Measurements from ENCODE around the gene SELENBP1. TPM values are rescaled to one million over a fixed set of nuclear protein-coding genes. Genes with fewer than 3 reads are reported as not detected.

Gene SELENBP1
- total and polyA plus RNA-seq, 7 donors: 12.7 to 89.2 (median 41.2) TPM

DNA sequence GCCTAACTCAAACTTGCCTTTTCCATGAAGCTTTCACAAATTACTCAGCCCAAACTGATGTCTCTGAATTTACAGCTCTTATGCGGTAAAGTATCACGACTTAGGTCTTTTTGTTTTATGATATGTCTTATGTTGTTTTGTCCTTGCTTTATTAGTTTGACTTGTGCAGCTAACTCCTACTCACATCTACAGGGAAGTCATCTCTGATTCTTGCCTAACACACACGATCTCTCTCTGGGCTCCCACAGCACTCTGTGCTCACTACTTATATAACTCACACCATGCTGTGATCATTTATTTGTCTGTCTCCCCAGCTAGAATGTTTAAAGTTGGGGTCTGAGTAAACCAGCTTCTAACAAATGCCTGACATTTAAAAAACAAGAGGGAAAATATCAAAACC is 35.9 kb downstream of the SELENBP1 start:
- ATAC-seq (no peak), DNase-seq (no peak)
- Histone ChIP-seq H3K27ac (no peak overlapping the region), H3K9me3 (no peaks in the 10 kb centered on the region), H3K27me3 (ENCODE audit: insufficient read depth in 3 of 3, low read length in 2 of 3) (no peaks in the 10 kb centered on the region), H3K4me3 (no peak overlapping the region), H3K36me3 (ENCODE audit: insufficient read depth in 1 of 2, low read depth in 1 of 2) (peaks cover 0 to 2% of the 10 kb centered on the region in 2 donors), H3K4me1 (no peaks in the 10 kb centered on the region)
- 90 to 95% (median 91%) methylated on average over 3 of the region's 3 CpGs for WGBS, 3 donors
- intact Hi-C loops (cut with DNase I): no loop called here
- no peak for TF ChIP-seq CTCF (IDR thresholded peaks at IDR 0.05)

- 84 to 90% (median 88%) methylated on average over 5 of the region's 5 CpGs for WGBS, 3 donors
- Histone ChIP-seq H3K36me3 (ENCODE audit: insufficient read depth in 1 of 2, low read depth in 1 of 2) (no peaks in the 10 kb centered on the region), H3K4me1 (no peaks in the 10 kb centered on the region), H3K9me3 (no peaks in the 10 kb centered on the region), H3K27ac (no peak overlapping the region), H3K27me3 (ENCODE audit: insufficient read depth in 3 of 3, low read length in 2 of 3) (no peaks in the 10 kb centered on the region), H3K4me3 (no peak overlapping the region)
- DNase-seq (no peak), ATAC-seq (no peak)
- no peak for TF ChIP-seq CTCF (IDR thresholded peaks at IDR 0.05)
- intact Hi-C loops (cut with DNase I): no loop called here
Measured at GRCh38 chr1:151334822-151335221, 37.7 kb downstream of the SELENBP1 start.

GRCh38 chr1:151327903-151328674 is 44.4 kb downstream of the SELENBP1 start:
- no peak for TF ChIP-seq CTCF (IDR thresholded peaks at IDR 0.05)
- ATAC-seq: peak; percentile 9 to 28 (median 17)
- Histone ChIP-seq H3K36me3 (ENCODE audit: insufficient read depth in 1 of 2, low read depth in 1 of 2) (peaks cover 6 to 28% of the 10 kb centered on the region in 2 donors), H3K9me3 (no peaks in the 10 kb centered on the region), H3K27me3 (ENCODE audit: insufficient read depth in 3 of 3, low read length in 2 of 3) (no peaks in the 10 kb centered on the region), H3K27ac (peak overlapping the region; percentile 96), H3K4me1 (peaks cover 25% of the 10 kb centered on the region), H3K4me3 (peak overlapping the region; percentile 92)
- 16 to 18% (median 17%) methylated on average over 34 of the region's 34 CpGs for WGBS, 3 donors
- intact Hi-C loops (cut with DNase I): loop anchor here (1.0 to 5.0 kb wide), 3 partner anchors 15 to 46 kb away; partner anchors contain the start of gene ZNF687 (in 1 of the 2)
- DNase-seq: peak in 1 of 2 donors; percentile 32

- no peak for TF ChIP-seq CTCF (IDR thresholded peaks at IDR 0.05)
- peak within 1 kb of the TSS; percentile 96 for H3K27ac ChIP-seq
- H3K9me3 ChIP-seq: no peaks in the 10 kb centered on the region
- intact Hi-C loops (cut with DNase I): loop anchor here (1.0 to 5.0 kb wide), 3 partner anchors 15 to 45 kb away; partner anchors contain the start of gene ZNF687 (in 1 of the 2)
- H3K4me1 ChIP-seq: peaks cover 25% of the 10 kb centered on the region
- H3K36me3 ChIP-seq (ENCODE audit: insufficient read depth in 1 of 2, low read depth in 1 of 2): peaks cover 10 to 35% of the 10 kb centered on the region in 2 donors
- DNase-seq (peak; percentile 85 to 90), ATAC-seq (peak; percentile 97 to 98 (median 98))
- H3K27me3 ChIP-seq (ENCODE audit: insufficient read depth in 3 of 3, low read length in 2 of 3): no peaks in the 10 kb centered on the region
- WGBS, 3 donors: 0% methylated on average over 28 to 40 of the region's 40 CpGs
- peak within 1 kb of the TSS; percentile 92 for H3K4me3 ChIP-seq
Measured at GRCh38 chr1:151327223-151327902, 45.1 kb downstream of the SELENBP1 start, which contains the start of gene PI4KB. Gene PI4KB, minus strand, starts transcription at chr1:151327416. Its CDS starts 10,935 bp downstream, at chr1:151316481.
